CD4-positive, alpha-beta T cell treated with Interferon alpha-2 for 1 hour (primary cell): ENCODE measurements around the gene CACYBP.
"Not testable (repeated sequence)": the region's sequence is repeated elsewhere in the genome, so short reads cannot be mapped to it uniquely, and the experiment has no call there.

Experiments
- DNase-seq, 2 donors: peaks; one replicate each; pipeline ENCODE4 v3.0.0-alpha.2; 2020 to 2022

CACYBP gene

GRCh38 chr1:175013445-175013844 lies 13.7 kb downstream of the CACYBP start:
- DNase-seq = no peak

GRCh38 chr1:175015243-175015642 lies 15.5 kb downstream of the CACYBP start:
- no peak for DNase-seq

GRCh38 chr1:175019524-175019923 lies 19.8 kb downstream of the CACYBP start:
- DNase-seq = no peak

GRCh38 chr1:175023043-175023921 lies 23.5 kb downstream of the CACYBP start, which contains the start of gene MRPS14:
Gene MRPS14 (minus strand): TSS chr1:175023425. CDS start chr1:175023408, 17 bp downstream.
- DNase-seq = peak; percentile 98 to 99

GRCh38 chr1:175023922-175024242 lies 24.1 kb downstream of the CACYBP start:
- DNase-seq = not testable (repeated sequence)

GRCh38 chr1:175024773-175025172 lies 25.0 kb downstream of the CACYBP start:
- no peak for DNase-seq

- DNase-seq = no peak
These were observed 34.2 kb downstream of the CACYBP start for GRCh38 chr1:175033953-175034352.

- DNase-seq = no peak
These were observed 35.0 kb downstream of the CACYBP start for GRCh38 chr1:175034775-175035174.

GRCh38 chr1:175035865-175036264 lies 36.1 kb downstream of the CACYBP start:
- DNase-seq = no peak

- no peak for DNase-seq
These were observed 36.7 kb downstream of the CACYBP start for GRCh38 chr1:175036476-175036875.

GRCh38 chr1:175037416-175037815 lies 37.7 kb downstream of the CACYBP start:
- DNase-seq = no peak

GRCh38 chr1:175040324-175040879 lies 40.7 kb downstream of the CACYBP start:
- no peak for DNase-seq

- DNase-seq = no peak
These were observed 42.9 kb downstream of the CACYBP start for GRCh38 chr1:175042650-175043049.

- no peak for DNase-seq
These were observed 44.1 kb downstream of the CACYBP start for GRCh38 chr1:175043824-175044223.

- DNase-seq = not testable (repeated sequence)
These were observed 44.8 kb downstream of the CACYBP start for GRCh38 chr1:175044591-175044990.

- DNase-seq = no peak
These were observed 45.4 kb downstream of the CACYBP start for GRCh38 chr1:175045097-175045496.

- no peak for DNase-seq
These were observed 45.8 kb downstream of the CACYBP start for GRCh38 chr1:175045519-175045918.

- no peak for DNase-seq
These were observed 51.2 kb downstream of the CACYBP start for GRCh38 chr1:175050992-175051391.

GRCh38 chr1:175054736-175055135 lies 55.0 kb downstream of the CACYBP start:
- DNase-seq = no peak
